Fibroblast of villous mesenchyme (primary cell): ENCODE results near the gene RFNG. TPM values are rescaled to one million over a fixed set of nuclear protein-coding genes. Genes with fewer than 3 reads are reported as not detected.

Experiments used
- DNase-seq: peaks from one replicate; pipeline ENCODE4 v3.0.0-alpha.2; 2010; ENCODE audit warnings: low read depth
- H3K4me3 ChIP-seq: 2 replicates; pipeline ENCODE4 v1.5.1; 2011; ENCODE audit warnings: low read depth, mild to moderate bottlenecking, low read length
- total RNA-seq: library from RNA; depleted of rRNA; stranded (reverse); fragments of >200 nt; gene quantifications from 2 replicates; pipeline ENCODE4 v1.2.3, GENCODE V29; 2012
- TF ChIP-seq, protein P1 (sequence below): IDR thresholded peaks from 2 replicates; pipeline ENCODE4 v1.5.1; 2012; ENCODE audit warnings: low read depth, mild to moderate bottlenecking, low read length; ENCODE audit not compliant: insufficient read depth

Gene RFNG
- total RNA-seq, 1 donor = 47.5 TPM

DNA sequence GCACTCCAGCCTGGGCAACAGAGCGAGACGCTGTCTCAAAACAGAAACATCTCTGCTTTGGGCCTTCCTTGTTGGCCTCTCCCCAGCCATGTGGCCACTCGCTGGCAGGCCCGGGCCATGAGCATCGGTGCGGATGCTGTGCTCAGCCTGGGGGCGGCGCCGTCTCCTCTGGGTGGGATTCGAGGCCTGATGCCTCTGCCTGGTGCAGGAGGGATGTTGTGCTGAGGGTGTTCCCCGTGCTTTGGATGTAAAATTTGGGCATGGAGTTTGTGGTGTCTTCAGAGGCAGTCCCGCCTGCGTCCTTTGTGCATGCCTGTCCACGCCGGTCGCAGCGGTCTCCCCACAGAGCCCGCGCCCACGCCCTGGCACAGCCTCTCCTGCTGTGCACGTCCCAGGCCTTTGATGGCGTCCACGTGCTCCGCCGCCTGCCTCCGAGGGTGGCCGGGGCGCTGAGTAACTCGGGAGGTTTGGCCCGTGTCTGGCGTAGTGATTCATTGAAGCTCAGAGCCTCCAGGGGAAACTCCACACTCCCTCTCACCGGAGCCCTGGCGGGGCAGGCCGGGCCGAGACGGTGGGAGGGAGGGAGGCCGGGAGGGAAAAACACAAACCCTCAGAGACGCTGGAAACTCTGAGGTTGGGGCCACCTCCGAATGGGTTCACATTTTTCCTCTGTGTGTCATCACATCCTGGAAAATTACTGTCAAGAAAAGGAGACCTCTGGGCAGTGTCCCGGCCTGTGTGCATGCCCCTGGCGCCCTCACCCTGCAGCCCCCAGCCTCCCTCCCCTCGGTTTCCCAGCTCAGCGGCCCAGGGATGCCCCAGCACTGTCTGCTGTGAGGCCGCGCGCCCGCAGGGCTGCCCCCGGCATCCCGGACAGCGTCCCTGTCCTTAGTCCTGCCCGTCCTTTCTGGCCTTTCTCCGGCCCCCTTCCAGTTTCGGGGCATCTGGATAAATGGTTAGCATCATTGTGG, 47.9 kb downstream of the RFNG start:
- TF ChIP-seq, protein P1, sequence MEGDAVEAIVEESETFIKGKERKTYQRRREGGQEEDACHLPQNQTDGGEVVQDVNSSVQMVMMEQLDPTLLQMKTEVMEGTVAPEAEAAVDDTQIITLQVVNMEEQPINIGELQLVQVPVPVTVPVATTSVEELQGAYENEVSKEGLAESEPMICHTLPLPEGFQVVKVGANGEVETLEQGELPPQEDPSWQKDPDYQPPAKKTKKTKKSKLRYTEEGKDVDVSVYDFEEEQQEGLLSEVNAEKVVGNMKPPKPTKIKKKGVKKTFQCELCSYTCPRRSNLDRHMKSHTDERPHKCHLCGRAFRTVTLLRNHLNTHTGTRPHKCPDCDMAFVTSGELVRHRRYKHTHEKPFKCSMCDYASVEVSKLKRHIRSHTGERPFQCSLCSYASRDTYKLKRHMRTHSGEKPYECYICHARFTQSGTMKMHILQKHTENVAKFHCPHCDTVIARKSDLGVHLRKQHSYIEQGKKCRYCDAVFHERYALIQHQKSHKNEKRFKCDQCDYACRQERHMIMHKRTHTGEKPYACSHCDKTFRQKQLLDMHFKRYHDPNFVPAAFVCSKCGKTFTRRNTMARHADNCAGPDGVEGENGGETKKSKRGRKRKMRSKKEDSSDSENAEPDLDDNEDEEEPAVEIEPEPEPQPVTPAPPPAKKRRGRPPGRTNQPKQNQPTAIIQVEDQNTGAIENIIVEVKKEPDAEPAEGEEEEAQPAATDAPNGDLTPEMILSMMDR = no peak
- peak; percentile 95 for DNase-seq
- no peak overlapping the region for H3K4me3 ChIP-seq

DNA sequence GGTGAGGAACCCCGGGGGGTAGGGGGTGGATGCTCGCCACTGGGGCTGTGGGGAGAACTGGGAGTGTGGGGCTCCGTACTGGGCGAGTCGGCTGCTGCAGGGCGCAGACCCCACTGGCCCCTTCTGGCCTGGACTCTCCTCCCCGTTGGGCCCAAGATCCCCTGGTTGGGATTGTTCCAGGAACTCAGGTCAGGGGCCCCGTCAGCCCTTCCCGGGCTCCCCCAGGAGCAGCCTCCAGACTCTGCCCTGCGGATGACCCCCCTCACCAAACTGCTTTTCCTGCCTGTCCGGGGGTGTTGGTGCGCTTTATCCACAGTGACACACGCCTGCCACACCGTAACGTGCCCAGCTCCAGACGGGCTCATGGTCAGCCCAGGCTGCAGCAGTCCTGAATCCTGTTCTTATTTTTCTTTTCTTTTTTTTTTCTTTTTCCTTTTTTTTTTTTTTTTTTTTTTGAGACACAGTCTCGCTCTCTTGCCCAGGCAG, 50.0 kb downstream of the RFNG start:
- TF ChIP-seq, protein P1 = no peak
- DNase-seq = no peak
- no peak overlapping the region for H3K4me3 ChIP-seq

DNA sequence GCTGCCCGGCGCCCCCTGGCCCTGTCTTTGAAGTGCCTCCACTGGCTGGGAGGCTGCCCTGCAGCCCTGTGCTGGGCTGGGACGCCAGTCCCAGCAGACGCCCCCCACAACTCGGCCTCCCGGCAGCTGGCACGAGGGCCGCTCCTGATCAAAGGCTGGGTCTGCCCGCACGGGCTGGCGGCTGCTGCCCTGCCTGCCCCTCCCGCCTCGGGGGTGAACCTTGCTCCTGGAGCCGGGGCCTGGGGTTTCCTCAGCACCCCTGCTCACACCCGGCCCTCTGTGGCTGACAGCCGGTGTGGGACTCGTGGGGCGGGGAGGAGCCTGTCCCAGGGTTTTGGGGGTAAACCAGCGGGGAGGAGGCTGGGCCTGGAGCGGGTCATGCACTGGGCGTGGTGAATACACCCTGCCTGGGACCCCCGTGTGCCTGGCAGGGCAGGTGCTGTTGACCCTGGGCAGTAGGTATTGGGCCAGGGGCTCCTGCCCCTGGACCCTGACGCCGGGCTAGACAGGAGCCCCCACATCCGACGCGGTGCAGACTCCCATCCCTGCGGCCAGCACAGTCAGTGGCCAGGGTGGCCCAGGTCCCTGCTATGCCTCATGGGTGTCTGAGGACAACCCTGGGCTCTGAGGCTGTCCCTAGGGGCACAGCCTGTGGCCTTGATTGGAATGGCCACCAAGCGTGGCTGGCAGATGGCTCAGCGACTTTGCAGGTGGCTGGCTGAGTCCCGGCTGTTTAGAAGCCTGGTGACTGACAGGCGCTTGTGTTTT, 50.6 kb downstream of the RFNG start:
- H3K4me3 ChIP-seq = no peak overlapping the region
- DNase-seq = no peak
- TF ChIP-seq, protein P1 = no peak

DNA sequence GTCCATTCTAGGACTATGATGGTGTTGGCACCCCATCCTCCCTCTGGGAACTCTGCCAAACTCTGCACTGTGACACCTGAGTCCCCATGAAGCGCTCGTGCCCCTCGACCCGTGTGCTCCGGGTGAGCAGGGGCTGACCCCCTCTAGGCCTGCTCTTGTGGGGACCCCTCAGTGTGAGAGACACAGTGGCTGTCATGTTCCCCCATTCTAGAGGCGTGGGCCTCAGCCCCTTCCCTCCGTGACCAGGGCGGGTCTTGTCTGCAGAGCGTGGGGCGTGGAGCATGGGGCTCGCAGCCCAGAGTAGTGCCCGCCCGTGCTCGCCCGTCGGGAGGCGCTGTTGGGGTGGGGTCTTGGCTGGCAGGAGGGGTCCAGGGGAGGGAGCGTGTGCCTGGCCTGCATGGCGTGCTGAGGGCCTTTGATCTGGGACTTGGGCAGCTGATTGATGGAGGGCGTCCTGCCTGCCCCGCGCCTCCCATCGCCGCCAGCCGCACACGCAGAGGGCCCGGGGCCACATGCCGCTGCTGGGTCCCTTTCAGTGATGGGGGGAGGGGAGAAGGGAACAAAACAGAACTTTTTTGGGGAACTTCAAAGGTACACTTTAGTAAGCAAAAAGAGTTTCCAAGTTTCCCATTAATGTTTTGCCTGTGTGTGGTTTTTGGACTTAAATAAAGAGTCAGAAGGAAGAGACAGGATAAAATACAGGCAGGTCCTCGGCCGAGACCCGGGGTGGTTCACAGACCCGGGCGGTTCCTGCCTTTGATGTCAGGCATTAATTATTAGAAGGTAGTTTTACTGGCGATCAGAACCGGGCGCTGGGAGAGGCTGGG, 51.4 kb downstream of the RFNG start:
- no peak for DNase-seq
- no peak overlapping the region for H3K4me3 ChIP-seq
- TF ChIP-seq, protein P1 = no peak

DNA sequence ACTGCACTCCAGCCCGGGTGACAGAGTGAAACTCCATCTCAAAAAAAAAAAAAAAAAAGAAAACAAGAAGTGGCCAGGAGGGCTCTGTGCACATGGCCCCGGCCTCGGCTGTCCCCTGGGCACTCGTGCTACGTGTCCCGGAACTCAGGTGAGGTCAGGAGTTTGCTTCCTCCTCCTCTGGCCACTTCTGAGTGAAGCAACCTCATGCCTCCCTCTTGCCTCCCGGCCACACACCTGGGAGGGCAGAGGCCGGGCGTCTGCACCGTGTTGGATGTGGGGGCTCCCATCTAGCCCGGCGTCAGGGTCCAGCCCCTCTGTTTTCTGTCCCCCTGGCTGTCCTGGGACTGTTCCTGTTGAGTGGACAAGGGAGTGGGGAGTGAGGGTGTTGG, 52.0 kb downstream of the RFNG start:
- TF ChIP-seq, protein P1 = no peak
- DNase-seq = no peak
- H3K4me3 ChIP-seq = no peak overlapping the region
